Measurements from ENCODE around the gene RALA.
"Not testable (repeated sequence)": the region's sequence is repeated elsewhere in the genome, so short reads cannot be mapped to it uniquely, and the experiment has no call there.

RALA gene

GRCh38 chr7:39683216-39683845 lies 60.0 kb downstream of the RALA start:
- DNase-seq (ENCODE audit: low spot score), result no peak

- no peak for DNase-seq (ENCODE audit: low spot score)
Measured at GRCh38 chr7:39686261-39686924, 63.0 kb downstream of the RALA start.

DNA sequence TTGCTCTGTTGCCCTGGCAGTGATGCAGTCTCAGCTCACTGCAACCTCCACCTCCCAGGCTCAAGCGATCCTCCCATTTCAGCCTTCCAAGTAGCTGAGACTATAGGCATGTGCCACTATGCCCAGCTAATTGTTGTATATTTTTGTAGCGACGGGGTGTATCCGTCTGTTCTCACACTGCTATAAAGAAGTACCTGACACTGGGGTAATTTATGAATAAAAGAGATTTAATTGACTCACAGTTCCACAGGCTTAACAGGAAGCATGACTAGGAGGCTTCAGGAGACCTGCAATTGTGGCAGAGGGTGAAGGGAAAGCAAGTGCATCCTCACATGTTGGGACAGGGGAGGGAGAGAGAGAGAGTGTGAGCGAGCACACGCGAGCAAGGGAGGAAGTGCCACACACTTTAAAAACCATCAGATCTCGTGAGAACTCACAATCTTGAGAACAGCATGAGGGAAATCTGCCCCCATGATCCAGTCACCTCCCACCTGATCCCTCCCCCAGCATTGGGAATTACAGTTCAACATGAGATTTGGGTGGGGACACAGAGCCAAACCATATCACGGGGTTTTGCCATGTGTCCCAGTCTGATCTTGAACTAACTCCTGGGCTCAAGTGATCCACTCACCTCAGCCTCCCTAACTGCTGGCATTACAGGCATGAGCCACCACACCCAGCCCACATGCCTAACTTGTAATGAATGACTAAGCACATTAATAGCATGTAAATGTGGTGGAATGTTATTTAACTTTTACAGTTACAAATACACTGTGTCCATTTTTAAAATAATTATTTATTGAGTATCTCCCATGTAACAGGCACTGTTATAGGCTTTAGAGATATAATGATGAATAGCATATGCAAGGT lies 65.5 kb downstream of the RALA start:
- no peak for DNase-seq (ENCODE audit: low spot score)

DNA sequence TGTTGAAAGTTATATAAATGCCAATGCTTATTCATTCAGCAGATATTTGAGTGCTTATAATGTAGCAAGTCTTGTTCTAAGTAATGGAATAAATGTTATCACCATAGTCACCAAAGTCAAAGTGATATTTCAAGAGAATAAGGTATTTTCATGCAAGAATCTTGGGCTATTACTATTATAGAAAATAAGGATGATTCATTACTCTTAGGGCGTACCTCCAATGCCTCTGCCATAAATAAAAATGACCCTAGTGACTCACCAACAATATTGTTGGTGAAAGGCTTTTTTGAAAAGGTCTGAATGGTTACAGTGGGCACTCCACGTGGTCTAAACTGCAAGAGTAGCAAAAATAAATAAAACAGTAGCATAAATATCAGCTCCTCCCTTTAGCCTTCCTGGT lies 68.4 kb downstream of the RALA start:
- no peak for DNase-seq (ENCODE audit: low spot score)

- DNase-seq (ENCODE audit: low spot score), result not testable (repeated sequence)
Measured at GRCh38 chr7:39693086-39693485, 69.7 kb downstream of the RALA start.

DNA sequence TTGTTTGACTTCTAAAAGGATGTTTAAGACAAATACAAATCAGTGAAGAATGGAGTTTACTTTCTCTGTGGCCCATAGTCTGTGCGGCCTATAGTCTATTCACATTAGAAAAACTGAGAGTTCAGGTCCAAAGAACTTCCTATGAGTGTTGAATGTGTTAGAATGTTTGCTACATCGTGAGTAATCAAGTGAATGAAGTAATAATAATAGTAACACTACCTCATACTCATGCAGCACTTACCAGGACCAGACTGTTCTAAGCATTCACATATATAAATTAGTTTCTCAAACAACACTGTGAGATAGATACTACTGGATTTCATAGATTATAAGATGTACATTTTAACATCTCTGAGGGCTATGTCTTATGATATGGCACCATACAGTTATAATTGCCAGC lies 70.4 kb downstream of the RALA start:
- no peak for DNase-seq (ENCODE audit: low spot score)

GRCh38 chr7:39695852-39696586 lies 72.6 kb downstream of the RALA start:
- no peak for DNase-seq (ENCODE audit: low spot score)

DNA sequence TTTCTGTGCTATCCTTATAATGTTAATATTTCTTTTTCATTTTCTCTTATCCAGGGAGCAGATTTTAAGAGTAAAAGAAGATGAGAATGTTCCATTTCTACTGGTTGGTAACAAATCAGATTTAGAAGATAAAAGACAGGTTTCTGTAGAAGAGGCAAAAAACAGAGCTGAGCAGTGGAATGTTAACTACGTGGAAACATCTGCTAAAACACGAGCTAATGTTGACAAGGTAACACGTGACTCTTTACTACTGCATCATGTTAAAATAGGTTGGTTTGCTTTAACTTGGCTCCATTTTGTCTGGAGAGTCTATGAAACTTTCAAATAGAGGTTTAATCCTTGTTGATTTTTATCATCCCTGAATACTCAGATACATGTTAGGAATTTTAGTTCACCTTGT lies 73.3 kb downstream of the RALA start:
- DNase-seq (ENCODE audit: low spot score), result no peak

DNA sequence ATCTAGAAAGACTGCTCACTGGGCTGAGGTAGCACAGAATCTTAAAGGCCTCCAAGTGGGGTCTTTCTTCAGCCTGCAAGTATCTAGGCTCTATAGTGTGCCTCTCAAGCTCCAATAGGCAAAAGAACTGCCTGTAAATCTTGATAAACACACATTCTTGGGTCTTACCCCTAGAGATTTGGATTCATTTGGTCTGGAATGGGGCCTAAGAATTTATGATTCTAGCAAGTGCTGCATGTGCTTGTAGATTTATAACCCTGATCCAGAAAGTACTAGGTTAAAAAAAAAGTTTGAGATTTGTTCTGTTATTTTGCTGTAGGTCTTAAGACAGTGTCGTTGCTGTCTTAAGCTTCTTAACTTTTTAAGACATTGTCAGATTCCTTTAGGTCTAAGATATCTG lies 74.1 kb downstream of the RALA start:
- no peak for DNase-seq (ENCODE audit: low spot score)

GRCh38 chr7:39700165-39700564 lies 76.8 kb downstream of the RALA start:
- no peak for DNase-seq (ENCODE audit: low spot score)

DNA sequence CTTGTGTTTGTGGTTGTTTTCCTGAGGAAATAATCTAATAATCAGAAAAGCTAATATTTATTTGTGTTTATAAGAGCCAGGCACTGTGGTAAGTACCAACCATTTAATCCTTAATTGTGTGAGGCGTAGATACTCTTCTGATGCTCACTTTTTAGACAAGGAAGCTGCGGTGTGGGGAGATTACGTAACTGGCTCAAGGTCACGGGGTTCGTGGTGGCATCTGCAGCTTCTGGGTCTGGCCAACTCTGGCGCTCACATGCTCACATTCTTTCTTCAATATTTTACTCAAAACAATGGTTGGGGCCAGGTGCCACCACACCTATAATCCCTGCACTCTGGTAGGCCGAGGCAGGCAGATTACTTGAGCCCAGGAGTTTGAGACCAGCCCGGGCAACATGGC lies 77.6 kb downstream of the RALA start:
- DNase-seq (ENCODE audit: low spot score), result no peak

- DNase-seq (ENCODE audit: low spot score), result no peak
Measured at GRCh38 chr7:39702133-39702532, 78.8 kb downstream of the RALA start.

DNA sequence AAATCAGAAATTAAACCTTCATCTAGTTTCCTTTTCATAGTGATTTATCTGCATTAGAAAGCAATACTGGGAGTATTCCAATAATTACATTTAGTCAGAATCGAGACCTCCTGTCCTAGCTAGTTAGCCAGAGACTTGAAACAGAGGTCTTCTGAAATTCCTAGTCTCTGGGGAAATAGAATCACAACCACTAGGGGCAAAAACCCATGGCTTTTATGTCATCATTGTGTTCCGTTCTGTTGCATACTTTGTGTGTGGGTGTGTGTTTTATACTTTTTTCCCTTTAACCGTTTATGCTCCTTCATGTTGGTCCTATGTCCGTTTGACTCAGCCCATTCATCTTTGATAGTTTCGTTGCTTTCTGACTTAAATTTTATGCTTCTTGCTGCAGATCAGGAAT lies 79.8 kb downstream of the RALA start:
- no peak for DNase-seq (ENCODE audit: low spot score)

DNA sequence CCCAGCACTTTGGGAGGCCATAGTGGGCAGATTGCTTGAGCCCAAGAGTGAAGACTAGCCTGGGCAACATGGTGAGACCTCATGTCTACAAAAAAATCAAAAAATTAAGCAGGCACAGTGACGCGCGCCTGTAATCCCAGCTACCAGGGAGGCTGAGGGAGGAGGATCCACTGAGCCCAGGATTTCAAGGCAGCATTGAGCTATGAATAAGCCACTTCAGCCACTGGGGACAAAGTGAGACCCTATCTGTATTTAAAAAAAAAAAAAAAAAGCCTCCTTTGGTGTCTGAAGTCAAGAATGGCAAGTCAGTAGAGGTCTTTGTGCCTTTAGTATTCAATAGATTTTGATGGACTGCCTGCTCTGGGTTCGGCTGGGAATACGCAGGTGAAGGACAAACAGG lies 85.7 kb downstream of the RALA start:
- no peak for DNase-seq (ENCODE audit: low spot score)

DNA sequence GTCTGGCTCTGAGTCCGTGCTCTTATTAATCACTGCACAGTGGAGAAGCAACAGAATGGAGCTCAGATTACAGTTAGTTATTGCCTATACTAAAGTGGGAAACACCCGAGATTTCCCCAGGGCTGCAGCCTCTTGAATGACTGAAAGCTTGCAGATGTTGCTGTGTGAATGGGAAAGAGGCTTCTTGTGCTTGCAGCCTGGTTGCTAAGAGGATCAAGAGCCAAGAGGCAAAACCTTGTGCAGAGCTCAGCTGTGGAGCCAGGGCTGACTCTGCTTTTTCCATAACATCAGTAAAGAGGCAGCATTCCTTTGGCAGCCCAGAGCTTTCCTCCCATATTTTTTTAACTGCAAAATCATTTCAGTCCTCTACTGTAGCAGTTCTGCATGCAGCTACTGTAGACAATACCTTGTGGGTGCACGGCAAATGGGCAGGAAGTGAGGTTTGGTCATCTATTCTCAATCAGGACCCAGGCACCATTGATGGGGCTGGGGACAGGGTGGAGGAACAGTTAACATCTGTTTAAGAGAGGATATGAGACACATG lies 86.5 kb downstream of the RALA start:
- DNase-seq (ENCODE audit: low spot score), result no peak

- DNase-seq (ENCODE audit: low spot score), result no peak
Measured at GRCh38 chr7:39712751-39713150, 89.4 kb downstream of the RALA start.

DNA sequence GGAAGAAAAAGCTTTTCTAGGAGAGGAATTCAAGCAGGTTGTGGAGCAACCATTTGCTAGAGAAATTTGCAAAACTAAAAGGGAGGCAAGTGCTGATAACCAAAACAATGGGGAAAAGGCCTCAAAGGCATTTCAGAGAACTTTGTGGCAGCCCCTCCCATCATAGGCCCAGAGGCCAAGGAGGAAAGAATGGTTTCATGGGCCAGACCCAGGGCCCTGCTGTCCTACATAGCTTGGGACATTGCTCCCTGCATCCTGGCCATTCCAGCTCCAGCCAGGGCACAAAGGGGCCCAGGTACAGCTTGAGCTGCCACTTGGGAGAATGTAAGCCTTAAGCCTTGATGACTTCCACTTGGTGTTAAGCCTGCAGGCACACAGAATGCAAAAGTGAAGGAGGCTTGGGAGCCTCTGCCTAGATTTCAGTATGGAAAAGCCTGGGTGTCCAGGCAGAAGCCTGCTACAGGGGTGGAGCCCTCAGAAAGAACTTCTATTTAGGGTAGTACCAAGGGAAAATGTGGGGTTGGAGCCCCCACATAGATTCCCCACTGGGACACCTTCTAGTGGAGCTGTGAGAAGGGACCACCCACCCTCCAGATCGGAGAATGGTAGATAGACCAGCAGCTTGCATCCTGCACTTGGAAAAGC lies 91.2 kb downstream of the RALA start:
- no peak for DNase-seq (ENCODE audit: low spot score)

GRCh38 chr7:39720586-39720985 lies 97.2 kb downstream of the RALA start:
- peak; percentile 91 for DNase-seq (ENCODE audit: low spot score)

DNA sequence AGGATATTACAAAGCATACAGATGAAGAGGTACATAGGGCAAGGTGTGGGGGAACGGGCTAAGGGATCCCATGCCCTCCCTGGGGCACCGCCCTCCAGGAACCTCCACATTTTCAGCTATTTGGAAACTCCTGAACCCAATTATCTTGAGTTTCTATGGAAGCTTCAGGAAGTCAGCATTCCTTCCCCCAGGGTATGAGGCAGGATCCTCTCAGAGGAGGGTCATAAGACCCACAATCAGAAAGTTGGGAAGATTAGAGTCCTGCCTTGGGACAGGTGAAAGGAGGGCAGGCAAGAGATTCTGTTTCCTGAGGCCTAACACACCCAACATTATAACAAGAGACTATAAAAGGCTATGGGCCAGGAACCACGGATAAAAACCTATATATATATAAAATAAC lies 98.0 kb downstream of the RALA start:
- no peak for DNase-seq (ENCODE audit: low spot score)

DNA sequence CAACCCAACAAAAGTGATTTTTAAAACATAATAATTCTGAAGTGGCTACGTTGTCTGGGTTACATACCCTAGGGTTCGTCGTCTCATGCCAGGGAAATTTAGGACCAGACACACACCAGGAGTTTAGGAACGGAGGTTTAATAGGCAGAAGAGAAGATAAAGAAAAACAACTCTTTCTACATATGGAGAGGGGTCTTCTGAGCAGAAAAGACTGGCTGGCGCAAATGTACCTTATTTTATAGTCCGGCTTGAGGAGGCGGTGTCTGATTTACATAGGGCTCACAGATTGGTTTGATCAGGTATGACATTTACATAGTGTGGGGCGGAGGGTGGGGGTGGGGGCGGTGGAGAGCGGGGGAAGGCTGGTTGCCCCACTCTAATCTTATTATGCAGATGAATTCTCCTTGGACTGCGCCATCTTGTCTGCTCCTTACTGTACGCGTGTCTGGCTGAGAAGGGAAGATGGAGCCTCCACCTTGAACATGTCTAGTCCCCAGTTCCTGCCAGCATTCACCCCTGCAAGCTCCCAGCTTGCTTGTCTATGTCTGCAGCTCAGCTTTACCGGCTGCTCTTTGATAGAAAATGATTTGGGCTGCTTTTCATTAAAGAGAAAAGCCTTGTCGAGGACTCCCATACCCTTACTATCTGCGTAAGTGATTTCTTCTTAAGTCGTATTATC lies 98.7 kb downstream of the RALA start:
- no peak for DNase-seq (ENCODE audit: low spot score)
